PC-3 (cell line): ENCODE measurements around the gene CNPY1.

Source experiments
- EZH2 ChIP-seq: fragments of 300-600 bp; sonication (generic); IDR thresholded peaks from one replicate; pipeline ENCODE4 v1.6.1; 2017; ENCODE audit warnings: antibody characterized with exemption, mild to moderate bottlenecking, low read length; ENCODE audit not compliant: unreplicated experiment
- EZH2phosphoT487 ChIP-seq: fragments of 300-600 bp; sonication (generic); IDR thresholded peaks from 2 replicates; pipeline ENCODE4 v1.6.1; 2018; ENCODE audit warnings: mild to moderate bottlenecking, antibody characterized with exemption, low read length, borderline replicate concordance

DNA sequence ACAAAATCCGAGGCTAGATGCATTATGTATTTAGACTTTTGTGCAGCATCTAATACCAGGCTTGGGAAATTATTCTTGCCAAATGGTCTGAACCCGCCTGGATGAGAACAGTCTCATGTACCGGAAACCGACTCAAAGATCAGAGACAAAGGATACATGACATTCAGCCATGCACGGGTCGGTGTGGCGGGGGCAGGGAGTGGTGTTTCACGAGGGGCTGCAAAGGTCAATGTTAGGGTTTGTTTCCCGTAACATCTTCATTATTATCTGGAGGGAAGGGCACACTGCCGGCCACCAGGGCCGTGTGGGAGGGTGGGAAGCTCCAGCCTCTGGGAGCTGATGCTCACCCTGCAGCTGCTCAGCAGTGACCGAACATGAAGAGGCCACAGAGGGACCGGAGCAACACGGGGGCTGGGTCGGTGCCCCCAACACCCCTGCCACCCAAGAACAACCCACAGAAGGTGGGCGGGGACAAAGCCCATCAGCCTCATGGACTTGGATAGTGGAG, 23.1 kb downstream of the CNPY1 start:
- TF ChIP-seq EZH2: no peak
- TF ChIP-seq EZH2phosphoT487: no peak
